ENCODE data around the gene SAXO2.
"Not testable (repeated sequence)": the region's sequence is repeated elsewhere in the genome, so short reads cannot be mapped to it uniquely, and the experiment has no call there.

Gene SAXO2

GRCh38 chr15:82288202-82288601, 25.6 kb downstream of the SAXO2 start:
- not testable (repeated sequence) for DNase-seq

- no peak for DNase-seq
Measured at GRCh38 chr15:82292271-82292670, 29.7 kb downstream of the SAXO2 start.

- DNase-seq, result no peak
Measured at GRCh38 chr15:82294061-82294690, 31.6 kb downstream of the SAXO2 start.

GRCh38 chr15:82297546-82297945, 34.9 kb downstream of the SAXO2 start:
- DNase-seq, result no peak

- no peak for DNase-seq
Measured at GRCh38 chr15:82298032-82298431, 35.4 kb downstream of the SAXO2 start.

GRCh38 chr15:82298520-82298919, 35.9 kb downstream of the SAXO2 start:
- no peak for DNase-seq

- DNase-seq, result not testable (repeated sequence)
Measured at GRCh38 chr15:82299511-82299914, 36.9 kb downstream of the SAXO2 start.

GRCh38 chr15:82300326-82300725, 37.7 kb downstream of the SAXO2 start:
- DNase-seq, result not testable (repeated sequence)

- DNase-seq, result no peak
Measured at GRCh38 chr15:82300883-82301282, 38.3 kb downstream of the SAXO2 start.

GRCh38 chr15:82301296-82302016, 38.8 kb downstream of the SAXO2 start:
- DNase-seq, result no peak

GRCh38 chr15:82303956-82304777, 41.5 kb downstream of the SAXO2 start:
- no peak for DNase-seq

- DNase-seq, result no peak
Measured at GRCh38 chr15:82304778-82305090, 42.1 kb downstream of the SAXO2 start.

- no peak for DNase-seq
Measured at GRCh38 chr15:82305621-82306048, 43.0 kb downstream of the SAXO2 start.

GRCh38 chr15:82306791-82307713, 44.4 kb downstream of the SAXO2 start:
- no peak for DNase-seq

- DNase-seq, result no peak
Measured at GRCh38 chr15:82307714-82308081, 45.1 kb downstream of the SAXO2 start.

GRCh38 chr15:82309802-82310201, 47.2 kb downstream of the SAXO2 start:
- DNase-seq, result no peak

GRCh38 chr15:82311321-82311720, 48.7 kb downstream of the SAXO2 start:
- not testable (repeated sequence) for DNase-seq

GRCh38 chr15:82312586-82313349, 50.1 kb downstream of the SAXO2 start:
- no peak for DNase-seq

- no peak for DNase-seq
Measured at GRCh38 chr15:82313446-82313845, 50.8 kb downstream of the SAXO2 start.

GRCh38 chr15:82313951-82314768, 51.5 kb downstream of the SAXO2 start:
- DNase-seq, result not testable (repeated sequence)

All from NCI-H2029 (cell line).